Activated B cell treated with CpG ODN at 0.5 μM for 24 hours (primary cell): ENCODE results near the gene ALG1. TPM values are rescaled to one million over a fixed set of nuclear protein-coding genes. Genes with fewer than 3 reads are reported as not detected.

Experiments used
- ATAC-seq: fragments of 200-7000 bp; cut with Tn5 transposase; one replicate; pipeline ENCODE4 v1.10.0; 2021; ENCODE audit warnings: low read depth, mild to moderate bottlenecking, moderate library complexity
- CTCF ChIA-PET: fragments of 350-600 bp; sonication (Branson Sonifier 250); formaldehyde crosslinking; loops from one replicate; lab custom pipeline; 2021; ENCODE audit warnings: antibody characterized with exemption; lab: Charles Lee
- POLR2A ChIA-PET: fragments of 350-600 bp; sonication (Branson Sonifier 250); formaldehyde crosslinking; loops from one replicate; lab custom pipeline; 2021; ENCODE audit warnings: antibody characterized with exemption; lab: Charles Lee
- DNase-seq: peaks from one replicate; pipeline ENCODE4 v3.0.0; 2022
- H3K27ac Mint-ChIP-seq: one replicate; pipeline ENCODE4 v1.8.0; 2020; ENCODE audit warnings: mixed read lengths
- H3K27me3 Mint-ChIP-seq: one replicate; pipeline ENCODE4 v1.8.0; 2021; ENCODE audit warnings: mixed read lengths
- H3K36me3 Mint-ChIP-seq: one replicate; pipeline ENCODE4 v1.8.0; 2021; ENCODE audit warnings: low read depth, mixed read lengths
- H3K4me1 Mint-ChIP-seq: one replicate; pipeline ENCODE4 v1.8.0; 2021; ENCODE audit warnings: mixed read lengths
- H3K4me3 Mint-ChIP-seq: one replicate; pipeline ENCODE4 v1.8.0; 2020; ENCODE audit warnings: mild to moderate bottlenecking, mixed read lengths
- H3K9me3 Mint-ChIP-seq: one replicate; pipeline ENCODE4 v1.8.0; 2020; ENCODE audit warnings: mixed read lengths
- intact Hi-C: fragments of 100-400 bp; cut with micrococcal nuclease; formaldehyde crosslinking; loops from one replicate; pipeline ENCODE4 v1.15.1; 2024
- total RNA-seq: library from RNA; stranded (reverse); gene quantifications from 2 replicates; pipeline ENCODE4 v1.2.3, GENCODE V29; 2022
- TF ChIP-seq, protein P1 (sequence below): fragments of 200-600 bp; IDR thresholded peaks from one replicate; pipeline ENCODE4 v1.8.0; 2022; ENCODE audit warnings: antibody characterized with exemption, mild to moderate bottlenecking

The ALG1 gene
- total RNA-seq, 1 donor from 2014 or later, result 28.2 TPM

DNA sequence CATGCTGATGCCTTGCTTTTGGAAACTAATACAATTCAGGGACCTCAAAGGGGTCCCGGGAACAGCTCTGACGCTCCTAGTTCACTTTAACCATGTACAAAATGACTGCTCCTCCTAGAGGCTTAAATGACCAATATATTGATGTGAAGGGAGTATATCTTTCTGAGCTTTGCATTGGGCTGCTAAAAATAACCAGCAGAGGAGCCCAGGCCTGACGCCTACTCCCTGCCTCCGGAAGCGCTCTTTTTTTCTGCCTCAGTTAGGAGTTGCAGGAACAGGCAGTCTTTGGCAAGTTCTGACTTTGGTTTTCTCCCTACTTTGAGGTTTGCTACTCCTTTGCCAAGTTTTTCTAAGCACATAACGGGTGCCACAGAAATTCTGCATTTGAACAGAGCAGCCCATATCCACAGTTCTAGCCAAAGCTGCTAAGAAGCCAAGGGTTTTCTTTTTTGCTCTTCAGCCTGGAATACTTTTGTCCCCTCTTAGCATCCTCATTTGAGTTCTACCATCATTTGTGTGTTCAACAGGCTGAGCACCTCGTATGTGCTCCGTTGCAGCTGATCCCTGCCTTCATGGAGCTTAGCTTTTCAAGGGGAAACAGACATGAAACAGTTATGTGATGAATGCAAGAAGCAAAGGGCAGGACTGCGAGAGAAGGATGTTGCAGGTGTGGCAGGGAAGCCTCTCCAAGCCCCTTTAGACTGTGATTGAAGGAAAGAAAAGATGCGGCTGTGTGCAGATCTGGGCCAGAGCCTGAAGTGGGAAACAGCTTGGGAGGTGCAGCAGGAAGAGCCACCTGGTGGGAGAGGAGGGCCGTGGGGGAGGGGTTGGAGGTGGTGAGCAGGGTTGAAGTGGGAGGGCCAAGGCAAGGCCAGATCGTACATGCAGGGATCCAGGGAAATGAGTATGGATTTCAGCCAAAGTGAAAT, 35.2 kb upstream of the ALG1 start:
- H3K27me3 Mint-ChIP-seq, result peaks cover 2% of the 10 kb centered on the region
- peaks cover 2% of the 10 kb centered on the region for H3K36me3 Mint-ChIP-seq
- POLR2A ChIA-PET, result no interaction called here
- H3K4me1 Mint-ChIP-seq, result peaks cover 18% of the 10 kb centered on the region
- TF ChIP-seq, protein P1, sequence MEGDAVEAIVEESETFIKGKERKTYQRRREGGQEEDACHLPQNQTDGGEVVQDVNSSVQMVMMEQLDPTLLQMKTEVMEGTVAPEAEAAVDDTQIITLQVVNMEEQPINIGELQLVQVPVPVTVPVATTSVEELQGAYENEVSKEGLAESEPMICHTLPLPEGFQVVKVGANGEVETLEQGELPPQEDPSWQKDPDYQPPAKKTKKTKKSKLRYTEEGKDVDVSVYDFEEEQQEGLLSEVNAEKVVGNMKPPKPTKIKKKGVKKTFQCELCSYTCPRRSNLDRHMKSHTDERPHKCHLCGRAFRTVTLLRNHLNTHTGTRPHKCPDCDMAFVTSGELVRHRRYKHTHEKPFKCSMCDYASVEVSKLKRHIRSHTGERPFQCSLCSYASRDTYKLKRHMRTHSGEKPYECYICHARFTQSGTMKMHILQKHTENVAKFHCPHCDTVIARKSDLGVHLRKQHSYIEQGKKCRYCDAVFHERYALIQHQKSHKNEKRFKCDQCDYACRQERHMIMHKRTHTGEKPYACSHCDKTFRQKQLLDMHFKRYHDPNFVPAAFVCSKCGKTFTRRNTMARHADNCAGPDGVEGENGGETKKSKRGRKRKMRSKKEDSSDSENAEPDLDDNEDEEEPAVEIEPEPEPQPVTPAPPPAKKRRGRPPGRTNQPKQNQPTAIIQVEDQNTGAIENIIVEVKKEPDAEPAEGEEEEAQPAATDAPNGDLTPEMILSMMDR, result no peak
- intact Hi-C loops, result no loop called here
- no peak for DNase-seq
- H3K27ac Mint-ChIP-seq, result no peak overlapping the region
- no peak for ATAC-seq
- H3K9me3 Mint-ChIP-seq, result no peaks in the 10 kb centered on the region
- CTCF ChIA-PET, result no interaction called here
- no peak overlapping the region for H3K4me3 Mint-ChIP-seq

DNA sequence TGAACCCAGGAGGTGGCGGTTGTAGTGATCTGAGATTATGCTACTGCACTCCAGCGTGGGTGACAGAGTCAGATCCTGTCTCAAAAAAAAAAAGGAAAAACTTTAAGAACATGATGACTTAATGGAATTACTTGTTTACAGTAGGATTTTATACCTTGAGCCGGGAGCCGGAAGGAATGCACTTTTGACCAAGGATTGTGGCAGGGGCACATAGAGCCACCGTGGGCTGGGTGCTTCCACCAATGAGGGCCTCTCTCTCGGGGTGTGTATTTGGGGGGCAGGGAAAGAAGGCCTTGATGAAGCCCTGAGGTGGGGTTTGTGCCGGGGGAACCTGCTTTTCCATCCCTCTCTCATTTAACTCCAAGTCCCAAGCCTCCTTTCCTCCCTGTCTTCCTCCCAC, 31.2 kb upstream of the ALG1 start:
- DNase-seq (no peak), ATAC-seq (no peak)
- Mint-ChIP-seq H3K27me3 (peaks cover 2% of the 10 kb centered on the region), H3K36me3 (no peaks in the 10 kb centered on the region), H3K27ac (no peak overlapping the region), H3K4me3 (no peak overlapping the region), H3K9me3 (no peaks in the 10 kb centered on the region), H3K4me1 (no peaks in the 10 kb centered on the region)
- POLR2A ChIA-PET, result no interaction called here
- intact Hi-C loops, result no loop called here
- TF ChIP-seq, protein P1, result no peak
- CTCF ChIA-PET, result interaction anchor here (0.9 kb wide), 1 partner anchor 44 kb away, joined by 4 read pairs; no protein-coding TSS in a partner anchor

DNA sequence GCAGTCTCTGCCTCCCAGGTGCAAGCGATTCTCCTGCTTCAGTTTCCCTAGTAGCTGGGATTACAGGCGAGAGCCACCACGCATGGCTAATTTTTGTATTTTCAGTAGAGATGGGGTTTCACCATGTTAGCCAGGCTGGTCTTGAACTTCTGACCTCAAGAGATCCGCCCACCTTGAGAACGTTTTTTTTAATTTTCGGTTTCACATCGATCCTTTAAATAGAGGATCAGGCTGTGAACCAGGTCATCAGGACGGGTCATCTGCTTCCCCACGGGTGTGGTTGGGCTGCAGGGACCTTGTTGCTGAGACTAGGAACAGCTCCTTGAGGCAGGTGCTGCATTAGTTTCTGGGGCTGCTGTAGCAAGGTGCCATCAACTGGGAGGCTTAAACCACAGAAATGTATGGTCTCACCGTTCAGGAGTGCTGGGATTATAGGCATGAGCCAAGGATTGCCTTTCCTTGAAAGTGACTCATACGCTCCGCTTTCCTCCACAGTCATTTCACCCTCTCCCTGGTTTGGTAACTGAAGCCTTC, 30.0 kb upstream of the ALG1 start:
- no peak overlapping the region for H3K27ac Mint-ChIP-seq
- CTCF ChIA-PET, result no interaction called here

DNA sequence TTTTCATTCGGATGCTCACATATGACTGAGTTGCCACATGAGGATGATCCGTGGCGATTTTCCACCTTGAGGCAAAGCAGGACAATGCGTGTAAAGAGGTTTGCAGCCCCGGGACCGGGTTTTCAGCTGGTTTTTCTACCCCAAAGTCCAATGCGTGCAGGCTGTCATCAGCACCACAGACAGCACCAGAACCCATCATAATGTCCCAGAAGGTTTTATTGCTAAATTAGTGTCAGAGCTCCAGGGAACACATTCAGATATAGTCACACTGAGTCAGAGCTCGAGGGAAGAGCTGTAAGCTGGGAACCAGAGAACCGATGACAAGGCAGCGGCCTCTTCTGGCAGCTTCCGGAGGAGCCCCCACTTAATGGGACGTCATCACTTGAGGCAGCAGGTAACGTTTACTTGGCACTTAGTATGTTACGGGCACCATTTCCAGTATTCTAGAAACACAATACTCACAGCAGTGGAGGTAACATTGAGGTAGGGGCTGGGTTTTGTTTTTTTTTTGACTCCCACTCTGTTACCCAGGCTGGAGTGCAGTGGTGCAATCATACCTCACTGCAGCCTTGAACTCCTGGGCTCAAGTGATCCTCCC, 29.0 kb upstream of the ALG1 start:
- H3K27me3 Mint-ChIP-seq, result peaks cover 9% of the 10 kb centered on the region

More for the DNA sequence above, 30.0 kb upstream of the ALG1 start:
- DNase-seq (no peak), ATAC-seq (no peak)
- H3K4me3 Mint-ChIP-seq, result no peak overlapping the region
- H3K4me1 Mint-ChIP-seq, result no peaks in the 10 kb centered on the region
- no peaks in the 10 kb centered on the region for H3K36me3 Mint-ChIP-seq
- H3K27me3 Mint-ChIP-seq, result peaks cover 4% of the 10 kb centered on the region
- H3K9me3 Mint-ChIP-seq, result no peaks in the 10 kb centered on the region
- TF ChIP-seq, protein P1, result no peak
- intact Hi-C loops, result no loop called here
- POLR2A ChIA-PET, result no interaction called here

More for the DNA sequence above, 29.0 kb upstream of the ALG1 start:
- H3K36me3 Mint-ChIP-seq, result no peaks in the 10 kb centered on the region
- ChIA-PET POLR2A (no interaction called here), CTCF (no interaction called here)
- ATAC-seq (no peak), DNase-seq (no peak)
- no peak overlapping the region for H3K4me3 Mint-ChIP-seq
- H3K4me1 Mint-ChIP-seq, result no peaks in the 10 kb centered on the region
- H3K27ac Mint-ChIP-seq, result no peak overlapping the region
- TF ChIP-seq, protein P1, result no peak
- intact Hi-C loops, result no loop called here
- no peaks in the 10 kb centered on the region for H3K9me3 Mint-ChIP-seq
